Small intestine (tissue), 7 donors: ENCODE measurements around the gene CD109. TPM values are rescaled to one million over a fixed set of nuclear protein-coding genes. Genes with fewer than 3 reads are reported as not detected.

Experiments
- DNase-seq, 2 donors: peaks; one replicate each; pipeline versions ENCODE4 v3.0.0 to v3.0.0-alpha.2; 2013
- FAIRE-seq: peaks from 2 replicates; lab custom pipeline; 2012; peaks lifted over from hg19 to GRCh38; lab: Jason Lieb, UNC
- H3K27ac ChIP-seq, 3 donors: one replicate each; pipeline ENCODE4 v1.5.1; 2013; ENCODE audit warnings: low read length in 2 of 3, mild to moderate bottlenecking in 2 of 3, control low read depth in 1 of 3, inconsistent platforms in 1 of 3, low read depth in 1 of 3, moderate library complexity in 1 of 3
- H3K27me3 ChIP-seq, 3 donors: one replicate each; pipeline ENCODE4 v1.6.1; 2013; ENCODE audit warnings: low read length in 3 of 3, inconsistent platforms in 1 of 3; ENCODE audit not compliant: control insufficient read depth in 3 of 3, insufficient read depth in 3 of 3
- H3K36me3 ChIP-seq, 3 donors: one replicate each; pipeline ENCODE4 v1.6.1; 2013; ENCODE audit warnings: low read length in 3 of 3, inconsistent platforms in 1 of 3, low read depth in 1 of 3, mild to moderate bottlenecking in 1 of 3, moderate library complexity in 1 of 3; ENCODE audit not compliant: control insufficient read depth in 3 of 3, insufficient read depth in 2 of 3
- H3K4me1 ChIP-seq, 3 donors: one replicate each; pipeline ENCODE4 v1.6.1; 2013; ENCODE audit warnings: low read length in 2 of 3, inconsistent platforms in 1 of 3, low read depth in 1 of 3, mild to moderate bottlenecking in 1 of 3, moderate library complexity in 1 of 3; ENCODE audit not compliant: control insufficient read depth in 3 of 3, insufficient read depth in 2 of 3
- H3K4me3 ChIP-seq, 3 donors: one replicate each; pipeline ENCODE4 v1.5.1; 2013; ENCODE audit warnings: low read length in 3 of 3, control low read depth in 1 of 3, inconsistent platforms in 1 of 3, low read depth in 1 of 3, mild to moderate bottlenecking in 1 of 3, moderate library complexity in 1 of 3
- H3K9me3 ChIP-seq, 2 donors: one replicate each; pipeline ENCODE4 v1.6.1; 2013; ENCODE audit warnings: low read depth in 1 of 2, low read length in 1 of 2; ENCODE audit not compliant: control insufficient read depth in 2 of 2, insufficient read depth in 1 of 2
- WGBS, 3 donors: extraction: QIAGEN DNeasy Blood & Tissue Kit; methylation state at CpG; one replicate each; pipeline ENCODE4 v1.1.7; 2013; 5-methylcytosine and 5-hydroxymethylcytosine counted together
- polyA plus RNA-seq, 4 donors: library from polyadenylated mRNA; stranded (reverse) in 3 of 4; unstranded in 1 of 4; fragments of 200-250 nt in 3 of 4; fragments of 120-200 nt in 1 of 4; gene quantifications; one replicate each; pipeline versions ENCODE4 v1.2.1 to v1.2.3, GENCODE V29; 2013
- donor health status: healthy with polysubstance abuse.
- donor health status: control.
- donor health status: control.
- donor health status: Bipolar disorder and iron deficiency.
- donor health status: healthy.

Gene CD109
- polyA plus RNA-seq, 4 donors, result under 0.01 to 3.3 (median 0.98) TPM; not detected in 1

GRCh38 chr6:73738367-73739028 is 42.5 kb downstream of the CD109 start:
- Histone ChIP-seq H3K4me1 (no peaks in the 10 kb centered on the region), H3K27me3 (peaks cover 0 to 1% (median 0%) of the 10 kb centered on the region in 3 donors), H3K4me3 (no peak overlapping the region), H3K27ac (no peak overlapping the region), H3K36me3 (no peaks in the 10 kb centered on the region), H3K9me3 (no peaks in the 10 kb centered on the region)
- DNase-seq, result no peak
- FAIRE-seq, result no peak
- 67 to 83% (median 82%) methylated on average over 5 of the region's 5 CpGs for WGBS, 3 donors

- H3K4me3 ChIP-seq, result no peak overlapping the region
- no peak overlapping the region for H3K27ac ChIP-seq
- no peaks in the 10 kb centered on the region for H3K4me1 ChIP-seq
- WGBS, 3 donors, result 42 to 57% (median 48%) methylated on average over 2 of the region's 2 CpGs
- DNase-seq, result peak; percentile 57 to 73
- no peaks in the 10 kb centered on the region for H3K9me3 ChIP-seq
- peaks cover 0 to 1% (median 0%) of the 10 kb centered on the region in 3 donors for H3K27me3 ChIP-seq
- no peak for FAIRE-seq
- H3K36me3 ChIP-seq, result no peaks in the 10 kb centered on the region
Observed at GRCh38 chr6:73739096-73739495, 43.1 kb downstream of the CD109 start.

- 92 to 95% (median 94%) methylated on average over 5 of the region's 5 CpGs for WGBS, 3 donors
- no peak overlapping the region for H3K27ac ChIP-seq
- no peaks in the 10 kb centered on the region for H3K36me3 ChIP-seq
- no peaks in the 10 kb centered on the region for H3K4me1 ChIP-seq
- no peak for FAIRE-seq
- no peak for DNase-seq
- H3K4me3 ChIP-seq, result no peak overlapping the region
- no peaks in the 10 kb centered on the region for H3K27me3 ChIP-seq
- no peaks in the 10 kb centered on the region for H3K9me3 ChIP-seq
Observed at GRCh38 chr6:73742433-73742832, 46.4 kb downstream of the CD109 start.

GRCh38 chr6:73743081-73743480 is 47.1 kb downstream of the CD109 start:
- DNase-seq, result no peak
- H3K4me3 ChIP-seq, result no peak overlapping the region
- no peaks in the 10 kb centered on the region for H3K27me3 ChIP-seq
- H3K4me1 ChIP-seq, result no peaks in the 10 kb centered on the region
- H3K36me3 ChIP-seq, result no peaks in the 10 kb centered on the region
- no peak for FAIRE-seq
- whole genome bisulfite sequencing, 3 donors, result 75 to 78% (median 75%) methylated on average over 3 of the region's 3 CpGs
- H3K27ac ChIP-seq, result no peak overlapping the region
- H3K9me3 ChIP-seq, result no peaks in the 10 kb centered on the region

GRCh38 chr6:73743556-73743955 is 47.6 kb downstream of the CD109 start:
- WGBS, 3 donors, result 62 to 76% (median 67%) methylated on average over 3 of the region's 3 CpGs
- H3K4me1 ChIP-seq, result no peaks in the 10 kb centered on the region
- no peaks in the 10 kb centered on the region for H3K9me3 ChIP-seq
- no peaks in the 10 kb centered on the region for H3K27me3 ChIP-seq
- FAIRE-seq, result no peak
- H3K27ac ChIP-seq, result no peak overlapping the region
- H3K36me3 ChIP-seq, result no peaks in the 10 kb centered on the region
- DNase-seq, result no peak
- H3K4me3 ChIP-seq, result no peak overlapping the region

- no peak overlapping the region for H3K4me3 ChIP-seq
- no peak for DNase-seq
- no peaks in the 10 kb centered on the region for H3K36me3 ChIP-seq
- 86 to 97% (median 92%) methylated on average over 1 of the region's 1 CpG for WGBS, 3 donors
- H3K27ac ChIP-seq, result no peak overlapping the region
- FAIRE-seq, result no peak
- H3K27me3 ChIP-seq, result no peaks in the 10 kb centered on the region
- no peaks in the 10 kb centered on the region for H3K4me1 ChIP-seq
- no peaks in the 10 kb centered on the region for H3K9me3 ChIP-seq
Observed at GRCh38 chr6:73746787-73747186, 50.8 kb downstream of the CD109 start.

- H3K36me3 ChIP-seq, result no peaks in the 10 kb centered on the region
- no peaks in the 10 kb centered on the region for H3K4me1 ChIP-seq
- no peaks in the 10 kb centered on the region for H3K27me3 ChIP-seq
- H3K4me3 ChIP-seq, result no peak overlapping the region
- no peaks in the 10 kb centered on the region for H3K9me3 ChIP-seq
- H3K27ac ChIP-seq, result no peak overlapping the region
- DNase-seq (peak in 1 of 2 donors; percentile 12), FAIRE-seq (no peak)
- 13 to 26% (median 25%) methylated on average over 2 of the region's 2 CpGs for WGBS, 3 donors
Observed at GRCh38 chr6:73747289-73747688, 51.3 kb downstream of the CD109 start.

- DNase-seq, result no peak
- WGBS, 3 donors, result 71 to 74% (median 73%) methylated on average over 3 of the region's 3 CpGs
- no peaks in the 10 kb centered on the region for H3K9me3 ChIP-seq
- H3K4me1 ChIP-seq, result no peaks in the 10 kb centered on the region
- FAIRE-seq, result no peak
- no peak overlapping the region for H3K4me3 ChIP-seq
- no peak overlapping the region for H3K27ac ChIP-seq
- no peaks in the 10 kb centered on the region for H3K27me3 ChIP-seq
- no peaks in the 10 kb centered on the region for H3K36me3 ChIP-seq
Observed at GRCh38 chr6:73752943-73753342, 56.9 kb downstream of the CD109 start.

GRCh38 chr6:73766040-73766439 is 70.0 kb downstream of the CD109 start:
- FAIRE-seq, result no peak
- Histone ChIP-seq H3K4me1 (no peaks in the 10 kb centered on the region), H3K27ac (no peak overlapping the region), H3K9me3 (no peaks in the 10 kb centered on the region), H3K4me3 (no peak overlapping the region), H3K36me3 (no peaks in the 10 kb centered on the region), H3K27me3 (no peaks in the 10 kb centered on the region)
- DNase-seq, result no peak
- 79 to 89% (median 80%) methylated on average over 1 of the region's 1 CpG for WGBS, 3 donors
